Skeletal muscle tissue (tissue), 4 donors: ENCODE measurements around the gene SLC22A17. TPM values are rescaled to one million over a fixed set of nuclear protein-coding genes. Genes with fewer than 3 reads are reported as not detected.
A peak's percentile ranks its signal among the peaks of the same experiment; 100 is the strongest.

ENCODE experiments used
- H3K27ac ChIP-seq: one replicate; pipeline ENCODE4 v1.7.0; 2013; ENCODE audit warnings: mild to moderate bottlenecking, low read depth, low read length, inconsistent platforms
- H3K27me3 ChIP-seq, 3 donors: one replicate each; pipeline ENCODE4 v1.7.0; 2013; ENCODE audit warnings: low read length in 3 of 3; ENCODE audit not compliant: control insufficient read depth in 3 of 3, insufficient read depth in 3 of 3
- H3K36me3 ChIP-seq, 3 donors: one replicate each; pipeline ENCODE4 v1.7.0; 2013; ENCODE audit warnings: low read length in 3 of 3; ENCODE audit not compliant: control insufficient read depth in 3 of 3, insufficient read depth in 3 of 3
- H3K4me1 ChIP-seq, 3 donors: one replicate each; pipeline ENCODE4 v1.7.0; 2013; ENCODE audit warnings: low read length in 3 of 3, mild to moderate bottlenecking in 3 of 3; ENCODE audit not compliant: control insufficient read depth in 3 of 3, insufficient read depth in 3 of 3
- H3K4me3 ChIP-seq, 3 donors: one replicate each; pipeline ENCODE4 v1.7.0; 2013; ENCODE audit warnings: low read length in 3 of 3
- H3K9ac ChIP-seq, 3 donors: one replicate each; pipeline ENCODE4 v1.7.0; 2013; ENCODE audit warnings: low read length in 3 of 3, mild to moderate bottlenecking in 3 of 3, moderate library complexity in 2 of 3, low read depth in 1 of 3
- H3K9me3 ChIP-seq, 3 donors: one replicate each; pipeline ENCODE4 v1.7.0; 2013; ENCODE audit warnings: low read length in 3 of 3; ENCODE audit not compliant: control insufficient read depth in 3 of 3
- total RNA-seq: library from RNA; depleted of rRNA; stranded (reverse); fragments of >200 nt; gene quantifications from one replicate; pipeline ENCODE4 v1.2.3, GENCODE V29; 2014
- donor health status: Osteomylitis.

The SLC22A17 gene
- total RNA-seq, 1 donor from 2014 or later, result 12.5 TPM

DNA sequence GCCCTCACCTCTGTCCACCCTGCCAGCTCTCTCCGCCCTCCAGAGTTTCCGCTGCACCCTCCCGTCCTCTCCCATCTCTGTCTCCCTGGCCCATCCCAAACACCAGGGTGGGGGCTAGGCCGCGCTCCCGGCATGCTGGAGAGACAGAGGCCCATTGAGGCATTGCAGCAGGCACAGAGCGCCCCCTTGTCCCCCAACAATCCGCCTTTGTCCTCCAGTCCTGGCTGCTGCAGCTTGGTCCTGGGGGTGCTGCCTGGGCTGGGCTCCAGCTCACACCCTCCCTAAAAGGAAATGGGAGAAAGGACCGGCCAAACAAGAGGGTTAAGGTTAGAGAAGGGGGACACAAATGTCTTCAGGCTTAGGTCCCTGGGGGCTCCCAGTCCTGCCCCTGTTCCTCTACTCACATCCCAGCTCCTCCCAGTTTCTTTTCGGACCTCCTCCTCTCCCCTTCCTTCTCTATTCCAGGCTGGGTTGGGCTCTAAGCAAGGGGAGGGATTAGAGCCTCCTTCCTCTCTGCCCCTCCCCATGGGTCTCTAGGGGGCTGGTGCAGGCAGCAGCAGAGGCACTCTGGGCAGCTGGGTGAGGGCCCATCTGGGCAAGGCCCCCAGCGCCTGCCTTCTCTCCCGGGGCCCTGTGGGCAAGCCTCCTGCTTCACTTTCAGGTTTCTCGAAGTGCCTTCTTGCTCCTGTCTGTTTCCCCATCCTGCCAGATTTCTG lies 24.0 kb upstream of the SLC22A17 start, which contains the start of gene CMTM5:
TSS of gene CMTM5 (plus strand) at position 565 of the 716 bp plus-strand sequence. CDS start 206 bp downstream, outside the sequence.
- H3K27me3 ChIP-seq, result peaks cover 0 to 9% (median 0%) of the 10 kb centered on the region in 3 donors
- H3K4me3 ChIP-seq, result peak within 1 kb of the TSS in 1 of 3 donors; percentile 45
- H3K27ac ChIP-seq, result no peak within 1 kb of the TSS
- no peaks in the 10 kb centered on the region for H3K4me1 ChIP-seq
- H3K36me3 ChIP-seq, result peaks cover 0 to 14% (median 3%) of the 10 kb centered on the region in 3 donors
- H3K9me3 ChIP-seq, result no peaks in the 10 kb centered on the region
- peak within 1 kb of the TSS in 1 of 3 donors; percentile 21 for H3K9ac ChIP-seq

DNA sequence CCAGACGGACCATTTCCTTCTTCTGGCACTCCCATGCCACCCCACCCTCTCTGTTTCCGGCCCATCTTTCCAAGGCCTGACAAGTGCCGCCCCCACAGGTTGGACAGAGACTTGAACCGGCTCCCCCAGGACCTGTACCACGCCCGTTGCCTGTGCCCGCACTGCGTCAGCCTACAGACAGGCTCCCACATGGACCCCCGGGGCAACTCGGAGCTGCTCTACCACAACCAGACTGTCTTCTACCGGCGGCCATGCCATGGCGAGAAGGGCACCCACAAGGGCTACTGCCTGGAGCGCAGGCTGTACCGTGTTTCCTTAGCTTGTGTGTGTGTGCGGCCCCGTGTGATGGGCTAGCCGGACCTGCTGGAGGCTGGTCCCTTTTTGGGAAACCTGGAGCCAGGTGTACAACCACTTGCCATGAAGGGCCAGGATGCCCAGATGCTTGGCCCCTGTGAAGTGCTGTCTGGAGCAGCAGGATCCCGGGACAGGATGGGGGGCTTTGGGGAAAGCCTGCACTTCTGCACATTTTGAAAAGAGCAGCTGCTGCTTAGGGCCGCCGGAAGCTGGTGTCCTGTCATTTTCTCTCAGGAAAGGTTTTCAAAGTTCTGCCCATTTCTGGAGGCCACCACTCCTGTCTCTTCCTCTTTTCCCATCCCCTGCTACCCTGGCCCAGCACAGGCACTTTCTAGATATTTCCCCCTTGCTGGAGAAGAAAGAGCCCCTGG lies 23.0 kb upstream of the SLC22A17 start:
- Histone ChIP-seq H3K9ac (no peak overlapping the region), H3K4me3 (no peak overlapping the region), H3K36me3 (peaks cover 0 to 5% (median 0%) of the 10 kb centered on the region in 3 donors), H3K4me1 (no peaks in the 10 kb centered on the region), H3K27me3 (peaks cover 0 to 13% (median 0%) of the 10 kb centered on the region in 3 donors), H3K9me3 (no peaks in the 10 kb centered on the region), H3K27ac (no peak overlapping the region)

- Histone ChIP-seq H3K27ac (no peak overlapping the region), H3K36me3 (no peaks in the 10 kb centered on the region), H3K9me3 (no peaks in the 10 kb centered on the region), H3K27me3 (peaks cover 0 to 6% (median 2%) of the 10 kb centered on the region in 3 donors), H3K9ac (no peak overlapping the region), H3K4me1 (no peaks in the 10 kb centered on the region), H3K4me3 (no peak overlapping the region)
These were observed 20.4 kb upstream of the SLC22A17 start for GRCh38 chr14:23373041-23373440.

DNA sequence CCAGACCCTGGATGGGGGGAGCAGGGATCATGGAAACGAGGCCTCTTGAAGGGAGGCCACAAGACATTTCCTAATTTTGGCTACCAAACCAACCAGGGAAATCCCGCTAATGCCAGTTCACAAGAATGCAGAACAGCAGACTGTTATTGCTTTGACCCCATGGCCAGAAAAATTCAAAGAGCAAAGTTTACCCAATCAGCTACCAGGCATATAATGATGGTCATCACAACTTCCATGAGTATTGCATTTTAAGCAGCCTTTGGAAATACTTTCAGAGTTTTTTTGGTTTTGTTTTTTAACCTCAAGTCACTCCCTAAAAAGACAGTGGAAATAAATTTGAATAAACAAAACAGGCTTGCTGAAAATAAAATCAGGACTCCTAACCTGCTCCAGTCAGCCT lies 19.8 kb upstream of the SLC22A17 start, which contains the start of gene IL25:
TSS of gene IL25 (plus strand) at position 301 of the 400 bp plus-strand sequence.
- H3K27ac ChIP-seq, result no peak within 1 kb of the TSS
- H3K9me3 ChIP-seq, result no peaks in the 10 kb centered on the region
- H3K9ac ChIP-seq, result no peak within 1 kb of the TSS

DNA sequence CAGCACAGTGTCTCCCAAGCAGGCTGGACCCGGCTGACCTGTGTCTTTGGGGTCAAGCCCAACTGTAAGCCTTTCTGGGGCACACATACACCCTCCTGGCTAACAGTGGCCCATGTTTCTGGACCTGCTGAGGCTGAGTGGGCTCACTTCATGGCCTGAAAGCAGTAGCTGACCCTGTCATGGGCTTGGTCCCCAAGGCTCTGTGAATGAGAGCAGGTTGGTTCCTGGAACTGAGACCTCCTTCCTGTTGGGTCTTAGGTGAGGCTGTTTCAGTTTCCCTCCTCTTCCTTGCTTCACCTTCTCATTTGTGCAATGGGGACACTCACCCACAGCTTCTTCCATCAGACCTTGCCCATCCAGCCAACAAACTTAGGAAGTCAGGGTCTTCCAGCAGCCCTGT lies 19.2 kb upstream of the SLC22A17 start:
- Histone ChIP-seq H3K9ac (no peak overlapping the region), H3K27me3 (peaks cover 0 to 12% (median 6%) of the 10 kb centered on the region in 3 donors), H3K36me3 (no peaks in the 10 kb centered on the region), H3K4me3 (no peak overlapping the region), H3K4me1 (no peaks in the 10 kb centered on the region), H3K9me3 (no peaks in the 10 kb centered on the region), H3K27ac (no peak overlapping the region)

More for the DNA sequence above, 19.8 kb upstream of the SLC22A17 start, which contains the start of gene IL25:
- H3K27me3 ChIP-seq, result peaks cover 0 to 6% (median 6%) of the 10 kb centered on the region in 3 donors
- no peaks in the 10 kb centered on the region for H3K36me3 ChIP-seq
- H3K4me1 ChIP-seq, result no peaks in the 10 kb centered on the region
- H3K4me3 ChIP-seq, result no peak within 1 kb of the TSS

DNA sequence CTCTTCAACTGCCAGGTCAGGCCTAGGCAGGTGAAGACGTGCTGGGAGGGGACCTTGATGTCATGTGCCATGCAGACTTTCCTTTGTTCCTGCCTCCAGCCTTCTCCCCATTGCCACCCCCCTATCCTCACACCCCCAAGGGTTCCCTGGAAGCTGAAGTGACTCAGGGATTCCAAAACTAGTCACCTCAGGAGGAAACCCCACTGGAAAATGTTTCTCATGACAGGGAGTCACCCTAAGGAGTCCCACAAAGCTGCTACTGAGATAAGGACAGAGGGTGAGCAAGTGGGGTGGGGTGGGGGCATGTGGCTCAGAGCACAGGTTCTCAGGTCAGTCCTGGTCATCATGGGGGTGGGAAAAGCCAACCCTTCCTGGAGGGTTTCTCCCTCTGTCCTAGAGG lies 17.5 kb upstream of the SLC22A17 start:
- no peaks in the 10 kb centered on the region for H3K9me3 ChIP-seq
- no peaks in the 10 kb centered on the region for H3K36me3 ChIP-seq
- H3K4me1 ChIP-seq, result peaks cover 0 to 7% (median 0%) of the 10 kb centered on the region in 3 donors
- H3K4me3 ChIP-seq, result no peak overlapping the region
- peaks cover 3 to 16% (median 13%) of the 10 kb centered on the region in 3 donors for H3K27me3 ChIP-seq
- no peak overlapping the region for H3K9ac ChIP-seq
- H3K27ac ChIP-seq, result no peak overlapping the region

DNA sequence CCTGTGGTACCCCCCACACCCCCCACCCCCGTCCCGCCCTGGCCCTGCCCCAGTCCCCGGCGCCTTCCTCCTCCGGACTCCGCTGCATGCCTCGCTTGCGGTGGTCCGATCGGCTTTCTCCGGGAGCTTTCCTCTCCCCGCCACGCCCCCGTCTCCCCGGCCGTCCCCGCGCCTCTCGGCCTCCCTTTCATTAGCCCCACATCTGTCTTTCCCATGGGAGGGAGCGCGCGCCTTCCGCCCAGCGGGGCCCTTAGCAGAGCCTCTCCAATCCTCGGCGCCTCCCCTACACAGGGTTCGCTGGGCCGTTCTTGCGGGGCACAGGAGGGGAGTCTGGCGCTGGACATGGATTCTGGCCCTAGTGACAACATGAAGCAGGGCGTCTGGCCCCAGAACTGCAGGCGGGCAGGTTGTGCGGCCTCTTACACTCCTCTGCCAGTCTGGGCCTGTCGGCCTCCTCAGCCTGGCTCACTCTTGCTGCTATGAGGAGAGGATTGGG lies 13.8 kb upstream of the SLC22A17 start:
- peak overlapping the region; percentile 32 to 69 (median 51) for H3K9ac ChIP-seq

DNA sequence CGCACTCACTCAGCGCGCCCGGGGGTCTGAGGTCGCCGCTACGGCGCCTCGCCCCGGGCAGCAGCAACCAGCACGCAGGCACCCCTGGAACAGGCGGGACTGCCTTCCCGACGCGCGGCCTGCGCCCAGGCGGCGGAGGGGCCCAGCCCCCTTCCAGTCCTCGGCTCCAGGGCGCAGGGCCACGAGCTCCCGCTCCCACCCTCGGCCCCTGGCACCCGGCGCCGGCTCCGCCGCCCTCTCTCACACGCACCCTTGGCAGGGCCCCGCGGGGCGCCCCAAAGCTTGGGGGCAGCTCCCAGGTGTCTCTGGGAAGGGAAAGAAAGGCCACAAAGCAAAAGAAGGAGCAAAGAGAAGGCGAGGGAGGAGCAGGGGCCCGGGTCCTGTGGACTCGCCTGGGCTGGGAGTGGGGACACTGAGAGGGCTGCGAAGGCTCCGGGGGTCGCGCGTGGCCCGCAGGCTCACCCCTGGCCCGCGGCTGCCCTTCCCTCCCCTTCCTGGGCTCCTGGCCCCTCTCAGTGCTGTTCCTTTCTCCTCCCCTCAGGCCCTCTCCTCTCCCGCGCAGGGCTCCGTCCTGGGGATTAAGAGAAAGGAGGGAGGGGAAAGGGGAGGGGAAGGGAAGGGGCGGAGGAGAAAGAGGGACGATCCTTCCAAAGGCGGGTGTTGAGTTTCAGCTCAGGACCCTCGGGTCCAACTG lies 13.2 kb upstream of the SLC22A17 start:
- Histone ChIP-seq H3K27me3 (peaks cover 7 to 27% (median 26%) of the 10 kb centered on the region in 3 donors), H3K9me3 (no peaks in the 10 kb centered on the region), H3K27ac (peak overlapping the region; percentile 80), H3K36me3 (no peaks in the 10 kb centered on the region), H3K4me3 (peak overlapping the region; percentile 54 to 64 (median 59)), H3K9ac (peak overlapping the region; percentile 53 to 77 (median 65)), H3K4me1 (peaks cover 0 to 16% (median 5%) of the 10 kb centered on the region in 3 donors)

More for the DNA sequence above, 13.8 kb upstream of the SLC22A17 start:
- peaks cover 7 to 31% (median 26%) of the 10 kb centered on the region in 3 donors for H3K27me3 ChIP-seq
- H3K27ac ChIP-seq, result peak overlapping the region; percentile 80
- no peaks in the 10 kb centered on the region for H3K9me3 ChIP-seq
- H3K4me3 ChIP-seq, result peak overlapping the region in 1 of 3 donors; percentile 13
- H3K4me1 ChIP-seq, result peaks cover 0 to 16% (median 5%) of the 10 kb centered on the region in 3 donors
- no peaks in the 10 kb centered on the region for H3K36me3 ChIP-seq

- H3K4me3 ChIP-seq, result peak within 1 kb of the TSS; percentile 65 to 71 (median 70)
- no peaks in the 10 kb centered on the region for H3K9me3 ChIP-seq
- peak within 1 kb of the TSS; percentile 65 to 83 (median 77) for H3K9ac ChIP-seq
- no peaks in the 10 kb centered on the region for H3K36me3 ChIP-seq
- peak within 1 kb of the TSS; percentile 80 for H3K27ac ChIP-seq
- peaks cover 0 to 16% (median 5%) of the 10 kb centered on the region in 3 donors for H3K4me1 ChIP-seq
- peaks cover 7 to 26% (median 25%) of the 10 kb centered on the region in 3 donors for H3K27me3 ChIP-seq
These were observed 12.5 kb upstream of the SLC22A17 start, which contains the start of gene EFS for GRCh38 chr14:23365036-23365731. TSS of gene EFS (minus strand) at chr14:23365172. CDS start at chr14:23365025, 147 bp downstream.
